Common myeloid progenitor, CD34-positive (primary cell): Measurements from ENCODE around the gene KISS1.
A peak's percentile ranks its signal among the peaks of the same experiment; 100 is the strongest.

ENCODE experiments used
- CTCF ChIA-PET: fragments of 350-600 bp; sonication (Branson Sonifier 250); formaldehyde crosslinking; loops from one replicate; lab custom pipeline; 2021; ENCODE audit warnings: antibody characterized with exemption; lab: Charles Lee
- POLR2A ChIA-PET: fragments of 350-600 bp; sonication (Branson Sonifier 250); formaldehyde crosslinking; loops from one replicate; lab custom pipeline; 2021; ENCODE audit warnings: antibody characterized with exemption; lab: Charles Lee
- DNase-seq, 3 donors: peaks; one replicate each; pipeline versions ENCODE4 v3.0.0 to v3.0.0-alpha.2; 2013
- H3K27ac ChIP-seq, 2 experiments: 1 replicate in 1 of 2; 2 replicates in 1 of 2; pipeline ENCODE4 v1.7.0; 2013; ENCODE audit warnings: inconsistent platforms in 2 of 2, low read length in 2 of 2, mild to moderate bottlenecking in 2 of 2, low read depth in 1 of 2, moderate library complexity in 1 of 2; ENCODE audit not compliant: severe bottlenecking in 2 of 2, insufficient read depth in 1 of 2, poor library complexity in 1 of 2
- H3K27me3 ChIP-seq, 5 experiments: replicated peaks in 2 of 5; 1 replicate in 3 of 5; 2 replicates in 2 of 5; pipeline versions ENCODE4 v1.6.1 to v1.7.0; 2013; ENCODE audit warnings: low read length in 4 of 5, mild to moderate bottlenecking in 2 of 5, moderate library complexity in 2 of 5, inconsistent platforms in 1 of 5; ENCODE audit not compliant: insufficient read depth in 5 of 5, control insufficient read depth in 4 of 5
- H3K36me3 ChIP-seq, 4 experiments: 1 replicate in 2 of 4; 2 replicates in 2 of 4; pipeline versions ENCODE4 v1.6.1 to v1.7.0; 2013; ENCODE audit warnings: low read length in 3 of 4, control low read depth in 1 of 4, mild to moderate bottlenecking in 1 of 4; ENCODE audit not compliant: control insufficient read depth in 4 of 4, insufficient read depth in 4 of 4
- H3K4me1 ChIP-seq, 4 experiments: 1 replicate in 3 of 4; 2 replicates in 1 of 4; pipeline versions ENCODE4 v1.6.1 to v1.7.1; 2013; ENCODE audit warnings: low read length in 3 of 4, mild to moderate bottlenecking in 3 of 4, control low read depth in 1 of 4, inconsistent platforms in 1 of 4, moderate library complexity in 1 of 4; ENCODE audit not compliant: control insufficient read depth in 4 of 4, insufficient read depth in 4 of 4; ENCODE audit errors: control extremely low read depth in 1 of 4
- H3K4me3 ChIP-seq, 7 experiments: 1 replicate in 4 of 7; 2 replicates in 3 of 7; pipeline versions ENCODE4 v1.5.1 to v1.7.0; 2013; ENCODE audit warnings: mild to moderate bottlenecking in 7 of 7, low read length in 6 of 7, moderate library complexity in 6 of 7, inconsistent platforms in 2 of 7, low read depth in 2 of 7, control low read depth in 1 of 7; ENCODE audit not compliant: insufficient read depth in 4 of 7, control insufficient read depth in 1 of 7; ENCODE audit errors: extremely low read depth in 1 of 7
- H3K9me3 ChIP-seq, 5 experiments: 1 replicate in 4 of 5; 2 replicates in 1 of 5; pipeline versions ENCODE4 v1.6.1 to v1.7.1; 2013; ENCODE audit warnings: low read length in 4 of 5, mild to moderate bottlenecking in 2 of 5, inconsistent platforms in 1 of 5, low read depth in 1 of 5, moderate library complexity in 1 of 5; ENCODE audit not compliant: control insufficient read depth in 4 of 5, insufficient read depth in 2 of 5; ENCODE audit errors: control extremely low read depth in 1 of 5
- WGBS: methylation state at CpG from one replicate; pipeline ENCODE4 v1.1.5; 2013; ENCODE audit not compliant: insufficient coverage; 5-methylcytosine and 5-hydroxymethylcytosine counted together

The KISS1 gene

GRCh38 chr1:204194080-204194479 lies 2.2 kb downstream of the KISS1 start:
- CTCF ChIA-PET, result interaction anchor here (1.0 to 11.4 kb wide), 5 partner anchors 12 to 168 kb away, joined by 3 to 180 read pairs (median 4); partner anchors contain the start of gene REN
- no CpG with 5 or more reads among the region's 2 CpGs for WGBS
- H3K4me1 ChIP-seq, result peaks cover 6 to 42% (median 28%) of the 10 kb centered on the region in 4 experiments

GRCh38 chr1:204192589-204193352 lies 3.5 kb downstream of the KISS1 start:
- Histone ChIP-seq H3K36me3 (no peaks in the 10 kb centered on the region), H3K9me3 (no peaks in the 10 kb centered on the region), H3K4me3 (no peak overlapping the region), H3K4me1 (peaks cover 6 to 50% (median 32%) of the 10 kb centered on the region in 4 experiments), H3K27me3 (no peaks in the 10 kb centered on the region), H3K27ac (no peak overlapping the region)
- WGBS, result 100% methylated on average over 2 of the region's 3 CpGs
- DNase-seq, result no peak
- ChIA-PET POLR2A (no interaction called here), CTCF (interaction anchor here (1.0 to 11.4 kb wide), 4 partner anchors 13 to 28 kb away, joined by 3 to 180 read pairs (median 24); partner anchors contain the start of genes GOLT1A and REN)

More at GRCh38 chr1:204194080-204194479, 2.2 kb downstream of the KISS1 start:
- Histone ChIP-seq H3K9me3 (no peaks in the 10 kb centered on the region), H3K4me3 (no peak overlapping the region), H3K36me3 (no peaks in the 10 kb centered on the region), H3K27ac (no peak overlapping the region), H3K27me3 (no peaks in the 10 kb centered on the region)
- DNase-seq, result no peak
- POLR2A ChIA-PET, result no interaction called here

GRCh38 chr1:204192046-204192445 lies 4.2 kb downstream of the KISS1 start:
- WGBS, result 93% methylated on average over 2 of the region's 2 CpGs
- H3K27ac ChIP-seq, result no peak overlapping the region
- no peak overlapping the region for H3K4me3 ChIP-seq
- H3K4me1 ChIP-seq, result peaks cover 6 to 50% (median 32%) of the 10 kb centered on the region in 4 experiments
- POLR2A ChIA-PET, result no interaction called here
- CTCF ChIA-PET, result interaction anchor here (1.0 to 11.4 kb wide), 5 partner anchors 13 to 27 kb away, joined by 3 to 180 read pairs (median 4); partner anchors contain the start of genes GOLT1A and REN
- no peaks in the 10 kb centered on the region for H3K9me3 ChIP-seq
- no peaks in the 10 kb centered on the region for H3K27me3 ChIP-seq
- no peak for DNase-seq
- no peaks in the 10 kb centered on the region for H3K36me3 ChIP-seq

GRCh38 chr1:204191456-204191855 lies 4.8 kb downstream of the KISS1 start:
- POLR2A ChIA-PET, result no interaction called here

GRCh38 chr1:204190212-204191211 lies 5.8 kb downstream of the KISS1 start:
- WGBS, result 4% methylated on average over 24 of the region's 44 CpGs
- H3K36me3 ChIP-seq, result no peaks in the 10 kb centered on the region
- H3K9me3 ChIP-seq, result no peaks in the 10 kb centered on the region
- H3K27ac ChIP-seq, result no peak overlapping the region
- ChIA-PET POLR2A (interaction anchor here (0.6 kb wide), 1 partner anchor 561 kb away, joined by 5 read pairs; no protein-coding TSS in a partner anchor), CTCF (interaction anchor here (0.5 to 11.4 kb wide), 14 partner anchors 8 to 1309 kb away, joined by 3 to 180 read pairs (median 4); partner anchors contain the start of gene REN)
- H3K4me1 ChIP-seq, result peaks cover 6 to 50% (median 32%) of the 10 kb centered on the region in 4 experiments
- no peaks in the 10 kb centered on the region for H3K27me3 ChIP-seq
- H3K4me3 ChIP-seq, result peak overlapping the region in 6 of 7 experiments; percentile 4 to 68 (median 32)
- peak; percentile 89 to 96 (median 92) for DNase-seq

More at GRCh38 chr1:204191456-204191855, 4.8 kb downstream of the KISS1 start:
- Histone ChIP-seq H3K36me3 (no peaks in the 10 kb centered on the region), H3K27me3 (no peaks in the 10 kb centered on the region), H3K9me3 (no peaks in the 10 kb centered on the region), H3K4me1 (peaks cover 6 to 50% (median 32%) of the 10 kb centered on the region in 4 experiments), H3K4me3 (no peak overlapping the region), H3K27ac (no peak overlapping the region)
- no peak for DNase-seq
- CTCF ChIA-PET, result interaction anchor here (1.0 to 11.4 kb wide), 7 partner anchors 12 to 687 kb away, joined by 3 to 180 read pairs (median 4); partner anchors contain the start of gene REN
- 97% methylated on average over 5 of the region's 7 CpGs for WGBS

- ChIA-PET CTCF (interaction anchor here (1.1 to 11.4 kb wide), 8 partner anchors 9 to 174 kb away, joined by 3 to 180 read pairs (median 10); partner anchors contain the start of gene REN), POLR2A (interaction anchor here (1.0 kb wide), 1 partner anchor 208 kb away, joined by 3 read pairs; no protein-coding TSS in a partner anchor)
- Histone ChIP-seq H3K4me3 (no peak overlapping the region), H3K9me3 (no peaks in the 10 kb centered on the region), H3K4me1 (peaks cover 6 to 40% (median 23%) of the 10 kb centered on the region in 4 experiments), H3K27me3 (no peaks in the 10 kb centered on the region), H3K27ac (no peak overlapping the region), H3K36me3 (no peaks in the 10 kb centered on the region)
- WGBS, result 32% methylated on average over 5 of the region's 11 CpGs
- peak in 2 of 3 donors; percentile 46 for DNase-seq
Measured at GRCh38 chr1:204188959-204189639, 7.2 kb downstream of the KISS1 start.
